ENCODE measurements around the gene FLRT1. TPM values are rescaled to one million over a fixed set of nuclear protein-coding genes. Genes with fewer than 3 reads are reported as not detected.

Gene FLRT1
- polyA plus RNA-seq, 4 donors: 2.6 to 4.1 (median 3.1) TPM

DNA sequence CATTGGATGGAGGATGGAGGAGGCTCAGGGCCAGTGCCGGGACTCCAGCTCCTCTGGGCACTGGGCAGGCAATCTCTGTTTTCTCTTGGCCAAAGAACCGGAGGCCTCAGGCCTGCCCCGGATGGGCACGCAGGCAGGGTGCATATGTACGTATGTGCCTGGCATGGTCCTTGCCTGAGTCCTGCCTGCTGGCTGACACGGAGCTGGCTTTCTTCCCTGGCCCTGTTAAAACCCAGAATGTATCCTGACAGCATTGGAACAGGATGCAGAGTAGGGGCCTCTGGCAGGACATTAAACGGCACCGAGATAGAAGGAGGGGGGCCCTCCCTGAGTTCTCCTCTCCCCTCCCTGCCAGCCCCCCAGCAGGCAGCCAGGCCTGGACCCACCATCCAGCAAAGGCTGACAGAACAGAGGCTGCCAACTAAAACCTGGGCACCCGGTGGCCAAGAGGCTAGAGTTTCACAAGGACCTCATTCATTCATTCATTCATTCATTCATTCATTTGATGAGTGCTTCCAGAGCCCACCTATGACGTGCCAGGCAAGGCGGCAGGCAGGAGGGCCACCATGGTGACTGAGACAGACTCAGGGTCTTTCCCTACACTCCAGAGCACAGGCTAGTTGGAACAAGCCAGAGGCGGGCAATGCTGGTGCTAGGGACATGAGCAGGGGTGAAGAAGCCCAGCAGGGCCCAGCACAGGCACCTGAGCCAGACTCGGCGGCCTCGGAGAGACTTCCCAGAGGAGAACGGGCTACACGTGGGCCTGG, 28.8 kb downstream of the FLRT1 start:
- DNase-seq (ENCODE audit: low read depth in 4 of 4, low spot score in 3 of 4): no peak

DNA sequence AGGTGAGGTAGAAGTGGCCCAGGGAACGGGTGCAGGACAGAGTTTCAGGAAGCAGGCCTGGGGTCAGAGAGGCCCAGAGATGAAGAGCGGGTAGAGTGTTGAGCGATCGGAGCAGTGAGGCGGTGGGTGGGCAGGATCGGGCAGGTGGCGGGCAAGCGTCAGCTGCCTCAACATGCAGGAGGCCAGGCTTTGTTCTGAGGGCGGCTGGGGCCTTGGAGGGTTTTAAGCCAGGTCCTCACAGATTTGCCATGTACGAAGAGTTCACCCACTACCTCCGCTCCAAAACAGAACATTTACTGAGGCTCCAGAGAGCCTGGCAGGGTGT, 29.4 kb downstream of the FLRT1 start:
- DNase-seq (ENCODE audit: low read depth in 4 of 4, low spot score in 3 of 4): no peak

DNA sequence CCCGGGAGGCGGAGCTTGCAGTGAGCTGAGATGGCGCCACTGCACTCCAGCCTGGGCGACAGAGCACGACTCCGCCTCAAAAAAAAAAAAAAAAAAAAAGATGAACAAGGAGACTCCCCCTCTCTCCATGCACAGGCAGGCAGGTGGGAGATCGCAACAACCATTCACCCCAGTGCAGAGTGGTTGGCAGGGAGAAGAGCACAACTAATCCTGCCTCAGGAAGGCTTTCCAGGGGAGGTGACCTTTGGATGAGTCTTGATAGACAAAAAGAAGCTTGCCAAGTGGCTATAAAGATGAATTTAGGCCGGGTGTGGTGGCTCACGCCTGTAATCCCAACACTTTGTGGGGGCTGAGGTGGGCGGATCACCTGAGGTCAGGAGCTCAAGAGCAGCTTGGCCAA, 30.0 kb downstream of the FLRT1 start:
- DNase-seq (ENCODE audit: low read depth in 4 of 4, low spot score in 3 of 4): no peak

DNA sequence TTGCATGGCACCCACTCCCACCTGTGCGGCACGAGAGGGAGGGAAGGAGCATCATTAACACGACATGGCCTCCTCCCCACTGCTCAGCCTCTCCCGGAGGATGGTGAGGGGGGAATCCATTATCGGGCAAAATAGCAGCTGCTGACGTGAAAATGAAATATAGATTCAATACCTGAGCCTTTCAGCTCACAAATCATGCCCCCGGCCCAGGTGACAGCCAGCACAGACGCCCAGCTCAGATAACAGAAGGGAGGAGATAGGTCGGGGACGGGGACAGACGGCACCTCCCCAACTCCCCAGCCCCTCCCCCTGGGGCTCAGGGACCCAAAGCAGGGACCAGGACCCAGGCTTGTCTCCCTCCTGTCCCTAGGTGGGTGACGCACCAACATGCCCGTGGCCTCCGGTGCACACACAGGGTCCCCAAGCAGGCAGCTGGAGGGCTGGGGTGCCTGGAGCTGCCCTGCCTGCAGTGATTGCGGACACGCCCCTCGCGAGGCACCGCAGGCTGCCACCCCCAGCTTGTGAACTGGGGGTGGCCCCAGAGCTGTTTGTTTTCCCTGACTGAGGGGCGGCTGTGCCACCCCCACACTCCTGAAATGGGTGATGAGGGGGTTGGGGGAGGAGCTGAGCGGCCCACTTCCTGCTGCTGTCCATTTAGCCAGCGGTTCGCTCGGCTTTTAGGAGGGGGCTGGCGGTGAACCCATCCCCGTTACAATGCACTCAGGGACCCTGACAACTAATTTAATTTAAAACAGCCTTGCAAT, 31.7 kb downstream of the FLRT1 start:
- DNase-seq (ENCODE audit: low read depth in 4 of 4, low spot score in 3 of 4): no peak

DNA sequence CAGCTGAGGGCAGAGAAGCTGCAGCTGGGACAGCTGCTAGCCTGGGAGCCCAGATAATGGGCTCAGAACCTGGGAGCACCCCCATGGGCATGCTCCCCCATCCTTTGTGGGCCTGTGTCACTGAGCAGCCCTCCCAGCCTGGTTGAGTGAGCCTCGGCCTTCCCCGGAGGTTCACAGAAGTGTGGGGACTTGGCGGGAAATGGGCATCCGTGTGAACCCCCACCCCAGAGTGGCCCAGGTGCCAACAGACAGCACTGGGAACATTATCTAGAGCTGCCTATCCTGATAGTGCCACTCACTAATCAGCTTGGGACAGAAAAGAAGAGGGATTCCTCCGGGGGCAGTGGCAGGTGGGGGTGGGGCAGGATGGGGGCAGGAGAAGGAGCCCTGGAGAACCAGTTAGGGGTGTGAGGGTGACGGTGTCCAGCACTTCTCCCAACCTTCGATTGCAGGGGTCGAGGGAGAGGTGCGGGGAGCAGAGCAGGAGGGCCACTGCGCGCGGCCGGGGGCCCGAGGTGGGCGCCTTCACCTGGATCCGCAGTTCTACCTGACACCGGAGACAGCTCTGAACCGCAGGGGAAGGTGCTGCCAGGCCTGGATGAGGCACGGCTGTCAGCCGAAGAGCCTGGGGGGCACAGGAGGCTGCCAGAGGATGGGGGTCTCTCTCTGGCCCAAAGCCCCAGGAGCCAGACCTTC, 33.1 kb downstream of the FLRT1 start:
- no peak for DNase-seq (ENCODE audit: low read depth in 4 of 4, low spot score in 3 of 4)

DNA sequence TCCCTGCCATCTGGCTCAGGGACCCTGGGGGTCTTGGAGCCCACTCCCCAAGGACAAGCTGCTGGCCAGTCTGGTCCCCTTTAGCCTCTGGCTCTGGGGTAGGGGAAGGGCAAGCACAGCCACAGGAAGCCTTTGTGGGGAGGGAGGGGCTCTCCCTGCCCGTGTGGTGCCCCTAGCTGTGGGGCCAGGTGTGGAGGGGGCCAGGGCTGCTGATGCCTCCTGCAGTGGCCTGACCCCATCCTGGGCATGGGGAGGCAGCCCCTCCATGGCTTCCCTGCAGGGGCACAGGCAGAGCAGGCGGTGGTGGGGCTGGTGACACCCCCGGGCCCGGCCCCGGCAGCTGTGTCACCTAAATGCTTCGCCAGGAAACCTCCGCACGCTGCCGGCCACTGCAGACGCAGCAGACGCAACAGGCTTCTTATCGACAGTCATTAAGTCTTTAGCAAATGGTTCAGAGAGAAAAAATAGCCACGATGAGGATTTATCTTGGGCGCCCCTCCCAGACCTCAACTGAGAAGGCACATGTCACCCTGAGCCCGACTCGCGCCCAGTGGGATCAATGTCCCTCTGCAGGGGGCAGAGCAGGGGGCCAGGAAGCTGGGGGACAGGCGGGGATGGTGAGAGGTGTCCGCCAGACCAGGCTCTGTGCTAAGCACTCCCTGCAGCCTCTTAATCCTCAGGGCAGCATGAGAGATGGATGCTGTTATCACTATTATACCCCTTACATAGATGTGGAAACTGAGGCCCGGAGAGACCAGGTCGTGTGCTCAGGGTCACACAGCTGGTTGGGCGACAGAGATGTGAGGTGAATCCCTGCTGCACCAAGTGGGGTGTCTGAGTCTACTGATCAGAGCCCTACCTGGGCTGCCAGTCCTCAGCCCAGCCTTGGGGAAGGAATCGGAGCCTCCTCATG, 33.9 kb downstream of the FLRT1 start:
- DNase-seq (ENCODE audit: low read depth in 4 of 4, low spot score in 3 of 4): no peak

DNA sequence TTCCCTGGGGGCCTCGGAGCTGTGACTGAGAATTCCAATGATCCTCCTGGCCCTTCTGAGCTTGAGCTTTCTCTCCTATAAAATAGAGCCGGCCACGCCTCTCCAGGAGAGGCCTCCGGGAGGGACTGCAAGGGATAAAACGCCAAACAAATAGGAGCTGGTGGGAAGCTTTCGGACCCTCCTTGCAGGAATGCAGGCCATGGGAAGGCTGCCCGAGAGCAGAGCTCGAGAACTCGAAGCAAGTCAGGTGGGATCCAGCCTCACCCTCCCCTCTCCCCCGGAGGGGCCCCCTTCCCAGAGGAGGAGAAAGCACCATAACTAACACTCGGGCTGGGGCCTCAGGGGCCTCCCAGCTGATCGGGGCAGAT, 34.6 kb downstream of the FLRT1 start:
- no peak for DNase-seq (ENCODE audit: low read depth in 4 of 4, low spot score in 3 of 4)

DNA sequence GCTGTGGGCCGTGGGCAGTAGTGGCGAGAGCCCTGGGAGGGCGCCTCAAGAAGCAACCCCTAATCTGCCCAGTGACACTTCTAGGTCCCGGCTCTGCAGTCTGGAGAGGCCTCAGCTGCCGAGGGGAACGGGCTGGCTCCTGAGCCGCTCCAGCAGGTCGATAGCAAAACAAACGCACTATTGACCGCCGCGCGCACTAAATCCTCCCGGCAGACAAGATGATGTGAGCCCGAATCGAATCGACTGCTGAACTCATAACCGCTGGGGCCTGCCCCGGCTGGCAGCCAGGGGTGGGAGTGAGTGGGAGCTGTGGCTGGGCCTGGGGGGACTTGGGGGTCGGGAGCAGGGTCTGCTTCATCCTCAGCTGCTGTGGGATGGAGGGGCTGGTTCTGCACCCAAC, 36.1 kb downstream of the FLRT1 start:
- DNase-seq (ENCODE audit: low read depth in 4 of 4, low spot score in 3 of 4): no peak

DNA sequence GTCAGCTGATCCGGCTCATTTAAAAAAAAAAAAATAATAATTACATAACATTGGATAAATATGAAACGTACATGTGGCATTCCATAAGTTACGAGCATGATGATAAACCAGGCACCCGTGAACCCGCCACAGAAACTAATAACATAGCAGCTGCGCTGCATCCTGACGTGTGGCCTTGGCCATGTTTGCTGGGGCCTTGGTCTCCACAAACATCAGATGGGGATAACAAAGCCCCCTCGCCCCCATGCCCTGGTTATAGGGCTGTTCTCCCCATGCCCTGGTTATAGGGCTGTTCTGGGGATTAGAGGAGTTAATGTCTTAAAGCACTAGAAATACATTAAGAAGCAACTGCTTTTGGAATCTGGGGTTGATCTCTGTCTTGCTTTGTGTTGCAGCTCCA, 36.7 kb downstream of the FLRT1 start:
- DNase-seq (ENCODE audit: low read depth in 4 of 4, low spot score in 3 of 4): no peak

DNA sequence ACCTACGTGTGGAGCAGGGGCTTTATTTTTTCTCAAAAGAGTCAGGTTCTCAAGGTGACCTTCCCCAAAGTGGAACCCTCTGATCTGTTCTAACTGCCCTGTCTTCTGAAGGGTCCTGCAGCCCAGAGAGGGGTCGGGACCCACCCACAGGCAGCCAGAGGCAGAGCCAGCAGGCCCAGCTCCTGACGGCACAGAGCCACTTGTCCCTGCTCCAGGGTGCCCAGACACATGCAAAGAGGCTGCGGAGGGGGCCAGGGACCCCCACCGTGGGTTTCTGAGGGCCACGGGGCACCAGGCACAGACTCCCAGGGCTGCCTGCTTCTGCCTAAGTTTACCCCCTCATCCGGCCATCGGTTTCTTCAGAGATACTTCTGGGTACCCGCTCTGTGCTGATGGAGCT, 37.1 kb downstream of the FLRT1 start:
- DNase-seq (ENCODE audit: low read depth in 4 of 4, low spot score in 3 of 4): no peak

DNA sequence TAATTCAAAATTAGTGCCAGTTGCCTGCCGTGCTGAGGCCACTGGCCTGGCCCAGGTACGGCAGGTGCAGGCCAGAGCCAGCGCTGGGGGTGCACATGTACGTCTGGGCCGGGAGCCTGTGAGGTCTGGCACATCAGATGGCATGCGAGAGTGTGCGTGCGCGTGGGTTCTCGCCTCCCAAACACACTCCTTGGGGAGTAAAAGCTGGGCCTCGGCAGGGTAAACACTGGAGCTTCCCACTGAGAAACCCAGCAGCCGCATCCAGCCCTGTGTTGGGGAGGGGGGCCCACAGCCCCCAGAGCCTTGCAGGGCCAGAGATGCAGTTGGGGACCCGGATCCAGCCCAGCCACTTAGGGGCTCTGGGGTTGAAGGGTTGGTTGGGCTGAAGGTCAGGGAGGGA, 37.8 kb downstream of the FLRT1 start:
- no peak for DNase-seq (ENCODE audit: low read depth in 4 of 4, low spot score in 3 of 4)

DNA sequence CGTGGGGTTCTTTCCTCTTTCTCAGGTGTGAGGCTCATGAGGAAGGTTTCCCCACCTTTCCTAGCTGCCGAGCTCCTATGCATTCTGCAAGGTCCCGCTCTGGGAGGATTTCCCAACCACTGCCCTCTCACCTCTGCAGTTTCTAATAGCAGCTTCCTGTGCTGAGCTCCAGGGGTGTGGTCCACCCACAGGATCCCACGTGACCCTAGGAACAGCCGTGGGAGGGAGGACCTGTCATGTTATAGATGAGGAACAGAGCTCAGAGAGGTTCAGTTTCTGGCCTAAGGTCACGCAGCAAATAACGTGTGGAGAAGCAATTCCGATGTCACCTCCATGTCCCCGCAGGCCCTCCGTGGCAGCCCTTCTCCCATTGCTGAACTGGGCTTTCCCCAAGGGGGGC, 38.5 kb downstream of the FLRT1 start:
- no peak for DNase-seq (ENCODE audit: low read depth in 4 of 4, low spot score in 3 of 4)

DNA sequence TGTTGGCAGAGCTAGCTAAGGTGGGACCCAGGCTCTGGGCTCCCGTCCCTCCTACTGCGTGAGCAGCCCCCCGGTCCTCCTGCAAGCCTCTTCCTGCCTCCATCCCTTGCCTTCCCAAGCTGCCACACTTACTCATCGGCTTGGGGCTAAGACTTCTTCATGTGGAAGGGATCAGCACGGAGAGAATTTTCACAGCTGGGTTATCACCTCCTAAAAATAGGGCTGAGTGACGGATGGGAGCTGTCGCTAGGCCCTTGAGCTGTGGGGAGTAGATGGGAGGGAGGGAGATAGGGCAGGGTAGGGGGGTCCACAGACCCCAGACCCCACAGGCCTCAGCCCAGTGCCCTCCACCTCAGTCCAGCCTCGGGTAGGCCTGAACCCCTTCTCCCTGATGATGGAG, 41.0 kb downstream of the FLRT1 start:
- DNase-seq (ENCODE audit: low read depth in 4 of 4, low spot score in 3 of 4): no peak

DNA sequence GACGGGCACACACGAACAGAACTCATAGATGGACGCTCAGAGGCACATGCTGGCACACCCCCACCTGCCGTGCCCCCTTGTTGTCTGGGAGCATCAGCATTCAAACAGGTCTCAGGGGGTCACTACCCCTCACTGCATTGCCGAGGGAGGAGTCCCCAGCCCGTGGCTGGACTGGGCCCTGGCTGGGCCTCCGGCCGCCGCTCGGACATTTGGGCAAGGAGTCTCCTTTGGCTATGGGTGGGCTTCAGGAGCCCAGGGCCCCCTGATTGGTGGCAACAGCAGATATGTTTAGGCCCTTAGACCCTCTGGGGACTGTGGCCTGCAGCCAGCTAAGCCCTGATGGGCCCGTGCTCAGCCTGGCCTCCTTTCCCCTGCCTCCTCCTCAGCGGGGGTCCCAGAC, 41.9 kb downstream of the FLRT1 start:
- no peak for DNase-seq (ENCODE audit: low read depth in 4 of 4, low spot score in 3 of 4)

DNA sequence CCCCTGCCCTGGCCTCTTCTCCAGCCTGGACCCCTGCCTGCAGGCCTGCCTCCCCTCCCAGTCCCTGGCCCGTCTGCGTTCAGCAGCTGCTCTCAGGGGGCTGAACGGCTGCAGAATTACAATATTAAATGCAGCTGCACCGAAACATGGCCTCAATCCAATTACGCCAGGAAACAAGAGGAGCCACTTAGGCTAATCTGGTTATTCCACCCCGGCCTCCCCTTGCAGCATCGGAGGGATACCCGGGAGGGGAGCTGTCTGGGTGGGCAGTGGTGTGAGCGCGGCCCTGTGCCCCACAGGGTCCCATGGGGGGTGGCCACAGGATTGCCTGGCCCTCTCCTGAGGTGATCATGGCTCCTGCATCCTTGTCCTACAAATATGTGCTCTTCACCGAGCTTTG, 42.6 kb downstream of the FLRT1 start:
- DNase-seq (ENCODE audit: low read depth in 4 of 4, low spot score in 3 of 4): no peak

DNA sequence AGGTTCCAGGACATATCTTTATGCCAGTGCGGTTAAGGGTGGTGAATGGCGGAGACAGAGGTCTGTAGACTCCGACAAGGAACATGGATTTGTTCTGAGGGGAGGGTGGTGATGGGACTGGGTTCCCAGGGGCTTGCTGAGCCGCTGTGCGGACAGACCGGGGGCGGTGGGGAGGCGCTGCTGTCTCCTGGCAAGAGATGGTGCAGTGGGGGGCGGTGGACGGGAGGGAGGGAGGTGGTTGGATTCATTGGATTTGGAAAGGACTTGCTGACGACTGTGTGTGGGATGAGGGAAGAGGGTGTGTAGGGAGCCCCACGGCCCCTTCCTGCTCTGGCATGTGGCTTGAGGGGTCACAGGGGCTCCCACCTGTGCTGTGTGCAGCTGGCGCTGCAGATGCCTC, 43.2 kb downstream of the FLRT1 start:
- no peak for DNase-seq (ENCODE audit: low read depth in 4 of 4, low spot score in 3 of 4)

DNA sequence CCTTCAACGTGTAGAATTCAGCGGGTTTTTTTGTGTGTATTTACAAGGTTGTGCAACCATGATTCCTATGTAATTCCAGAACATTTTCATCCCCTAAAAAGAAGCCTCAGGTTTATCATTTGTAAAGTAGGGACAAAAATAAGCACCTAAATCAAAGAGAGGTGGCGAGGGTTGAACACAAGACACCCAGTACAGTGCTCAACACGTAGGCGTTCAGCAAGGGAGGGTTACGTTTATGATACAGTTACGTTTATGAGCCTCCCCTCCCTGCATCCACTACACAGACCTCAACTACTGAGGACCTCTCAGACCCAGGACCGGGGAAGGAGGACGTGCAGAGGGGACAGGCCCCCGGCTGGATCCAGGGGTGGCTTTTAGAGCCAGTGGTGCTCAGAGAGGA, 44.7 kb downstream of the FLRT1 start:
- DNase-seq (ENCODE audit: low read depth in 4 of 4, low spot score in 3 of 4): no peak

DNA sequence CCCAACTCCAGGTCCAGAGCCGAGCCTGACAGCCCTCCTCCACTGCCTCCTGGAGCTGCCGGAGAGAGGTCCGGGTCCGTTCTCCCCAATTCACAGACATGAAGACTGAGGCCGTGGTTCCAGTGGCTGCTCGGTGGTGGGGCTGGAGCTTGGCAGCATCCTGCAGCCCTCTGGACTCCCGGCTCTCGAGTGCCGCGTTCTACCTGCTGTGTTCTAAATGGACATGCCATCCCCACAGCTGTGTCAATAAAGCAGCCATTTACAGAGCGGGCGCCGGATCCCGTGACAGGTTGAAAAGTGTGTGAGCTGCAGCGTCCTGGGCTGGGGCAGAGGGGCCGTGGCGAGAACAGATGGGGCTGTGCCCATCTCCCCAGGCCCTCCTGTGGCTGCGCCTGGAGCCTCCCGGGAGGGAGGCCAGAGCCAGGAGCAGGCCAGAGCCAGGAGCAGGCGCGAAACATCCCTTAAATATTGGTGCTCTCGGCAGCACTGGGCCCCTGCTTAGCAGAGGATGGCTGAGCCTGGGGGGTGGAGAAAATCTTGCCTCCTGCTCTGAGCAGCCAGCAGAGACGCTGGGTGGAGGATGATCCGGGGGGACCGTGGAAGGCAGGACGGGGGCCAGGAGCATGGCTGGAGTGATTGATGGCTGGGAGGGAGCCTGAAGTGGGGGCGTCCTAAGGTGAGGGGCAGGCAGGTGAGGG, 46.2 kb downstream of the FLRT1 start:
- DNase-seq (ENCODE audit: low read depth in 4 of 4, low spot score in 3 of 4): no peak

DNA sequence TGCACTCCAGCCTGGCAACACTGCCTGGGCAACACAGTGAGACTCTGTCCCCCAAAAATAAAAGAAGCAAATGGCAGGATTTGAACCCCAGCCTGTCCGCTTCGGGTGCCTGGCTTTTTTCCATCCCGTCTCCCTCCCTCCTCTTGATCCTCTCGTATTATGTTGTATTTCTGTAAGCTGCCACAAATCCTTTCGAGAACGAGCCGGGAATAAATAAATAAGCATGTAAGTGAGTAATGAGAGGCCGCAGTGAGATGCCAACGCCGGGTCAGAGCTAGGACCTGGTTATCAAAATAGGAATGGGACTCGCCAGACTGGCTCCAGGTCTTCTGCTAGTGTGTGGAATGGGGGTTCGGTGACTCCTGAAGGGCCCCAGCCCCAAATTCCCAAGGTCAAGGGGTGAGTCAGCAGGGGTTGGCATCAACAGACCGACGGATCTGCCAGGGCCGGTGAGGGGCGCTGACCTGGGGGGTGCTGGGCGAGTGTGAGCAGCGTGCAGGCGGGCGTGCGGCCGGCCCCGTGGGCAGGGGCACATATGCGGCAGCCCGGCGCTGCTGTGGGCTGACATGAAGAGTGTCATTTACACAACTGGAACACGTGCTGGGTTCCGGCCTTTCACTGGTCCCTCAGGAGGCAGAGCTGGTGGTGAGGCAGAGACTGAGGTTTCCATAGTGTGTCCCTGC, 47.8 kb downstream of the FLRT1 start:
- no peak for DNase-seq (ENCODE audit: low read depth in 4 of 4, low spot score in 3 of 4)

Measured in right renal pelvis (tissue), 4 donors.